NCI-H2227 treated with DMSO at 0.1 percent for 48 hours (cell line): ENCODE data around the gene HOXD1.

Source experiments
- DNase-seq: peaks from one replicate; lab custom pipeline; 2025; lab: John Stamatoyannopoulos, UW

HOXD1 gene

GRCh38 chr2:176182671-176183070 lies 5.8 kb upstream of the HOXD1 start:
- DNase-seq = no peak

GRCh38 chr2:176184749-176185148 lies 3.7 kb upstream of the HOXD1 start:
- DNase-seq = no peak

- DNase-seq = no peak
These were observed 2.4 kb upstream of the HOXD1 start for GRCh38 chr2:176186024-176186423.

- DNase-seq = no peak
These were observed 1.1 kb upstream of the HOXD1 start for GRCh38 chr2:176187200-176187898.

DNA sequence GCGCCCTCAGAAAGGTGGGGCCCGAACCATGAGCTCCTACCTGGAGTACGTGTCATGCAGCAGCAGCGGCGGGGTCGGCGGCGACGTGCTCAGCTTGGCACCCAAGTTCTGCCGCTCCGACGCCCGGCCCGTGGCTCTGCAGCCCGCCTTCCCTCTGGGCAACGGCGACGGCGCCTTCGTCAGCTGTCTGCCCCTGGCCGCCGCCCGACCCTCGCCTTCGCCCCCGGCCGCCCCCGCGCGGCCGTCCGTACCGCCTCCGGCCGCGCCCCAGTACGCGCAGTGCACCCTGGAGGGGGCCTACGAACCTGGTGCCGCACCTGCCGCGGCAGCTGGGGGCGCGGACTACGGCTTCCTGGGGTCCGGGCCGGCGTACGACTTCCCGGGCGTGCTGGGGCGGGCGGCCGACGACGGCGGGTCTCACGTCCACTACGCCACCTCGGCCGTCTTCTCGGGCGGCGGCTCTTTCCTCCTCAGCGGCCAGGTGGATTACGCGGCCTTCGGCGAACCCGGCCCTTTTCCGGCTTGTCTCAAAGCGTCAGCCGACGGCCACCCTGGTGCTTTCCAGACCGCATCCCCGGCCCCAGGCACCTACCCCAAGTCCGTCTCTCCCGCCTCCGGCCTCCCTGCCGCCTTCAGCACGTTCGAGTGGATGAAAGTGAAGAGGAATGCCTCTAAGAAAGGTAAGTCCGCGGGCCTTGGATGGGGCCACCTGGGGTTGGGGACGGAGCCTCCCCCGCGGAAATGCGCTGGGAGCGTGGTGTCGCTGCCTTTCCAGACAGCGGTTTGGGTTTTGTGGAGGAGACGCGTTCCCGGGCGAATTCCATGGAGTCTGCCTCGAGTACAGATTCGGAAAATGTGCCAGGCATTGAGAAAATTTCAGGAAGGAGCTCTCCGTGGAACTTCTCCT lies 559 bp downstream of the HOXD1 start:
- DNase-seq = no peak

- DNase-seq = no peak
These were observed 1.5 kb downstream of the HOXD1 start for GRCh38 chr2:176189681-176190641.

GRCh38 chr2:176192351-176192750 lies 3.9 kb downstream of the HOXD1 start:
- DNase-seq = no peak

- no peak for DNase-seq
These were observed 4.6 kb downstream of the HOXD1 start for GRCh38 chr2:176193048-176193447.

DNA sequence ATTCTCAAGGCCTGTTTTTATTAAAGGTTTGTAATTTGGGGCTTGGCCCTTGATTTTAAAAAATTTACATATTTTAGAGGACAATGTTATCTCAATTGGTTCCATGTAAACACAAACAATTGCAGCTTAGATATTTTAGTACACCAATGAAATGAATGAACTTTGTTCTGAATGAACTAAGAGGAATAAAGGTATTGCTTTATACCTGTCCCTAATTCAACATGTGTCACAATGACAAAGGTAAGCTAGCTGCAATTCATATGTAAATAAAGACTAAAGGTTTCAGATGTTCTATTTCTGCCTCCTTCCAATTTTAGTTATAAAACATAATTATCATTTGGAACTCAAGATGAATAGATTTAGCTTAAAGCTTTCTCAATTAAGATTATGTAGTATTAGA lies 11.4 kb downstream of the HOXD1 start:
- no peak for DNase-seq

DNA sequence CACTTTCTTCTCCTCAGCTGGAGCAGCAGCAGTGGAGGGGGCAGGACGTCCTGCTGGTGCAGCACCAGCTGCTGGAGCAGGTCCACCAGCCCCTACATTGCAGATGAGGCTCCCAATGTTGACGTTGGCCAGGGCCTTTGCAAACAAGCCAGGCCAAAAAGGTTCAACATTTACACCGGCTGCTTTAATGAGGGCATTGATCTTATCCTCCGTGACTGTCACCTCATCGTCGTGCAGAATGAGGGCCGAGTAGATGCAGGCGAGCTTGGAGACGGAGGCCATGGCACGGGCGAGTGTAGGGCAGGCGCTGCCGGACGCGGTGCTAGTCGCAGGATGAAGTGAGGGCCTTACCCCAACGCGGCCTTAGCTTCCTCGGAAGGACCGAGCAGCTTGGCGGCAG lies 12.5 kb downstream of the HOXD1 start:
- DNase-seq = no peak

GRCh38 chr2:176202491-176202890 lies 14.0 kb downstream of the HOXD1 start:
- DNase-seq = no peak

- no peak for DNase-seq
These were observed 16.7 kb downstream of the HOXD1 start for GRCh38 chr2:176205126-176205525.

- no peak for DNase-seq
These were observed 17.7 kb downstream of the HOXD1 start for GRCh38 chr2:176206136-176206535.

DNA sequence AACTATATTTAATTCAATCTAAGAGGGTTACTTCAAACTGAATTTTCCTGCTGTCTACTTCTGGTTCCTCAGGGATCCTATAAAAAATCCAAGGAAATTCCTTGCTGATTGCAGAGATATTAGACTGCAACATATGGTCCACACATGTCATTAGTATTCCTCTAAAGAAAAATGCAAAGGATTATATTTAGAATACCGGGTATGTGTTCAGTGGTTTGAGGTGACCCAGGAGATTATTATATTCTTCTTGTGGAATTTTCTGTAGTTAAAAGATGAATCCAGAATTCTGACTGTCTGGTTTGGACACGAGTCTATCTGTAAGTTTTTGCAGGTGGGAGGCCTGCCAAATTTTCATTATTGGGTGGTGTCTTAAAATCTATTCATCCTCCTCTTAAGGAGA lies 18.2 kb downstream of the HOXD1 start:
- DNase-seq = no peak

- no peak for DNase-seq
These were observed 22.6 kb downstream of the HOXD1 start for GRCh38 chr2:176211110-176211509.

DNA sequence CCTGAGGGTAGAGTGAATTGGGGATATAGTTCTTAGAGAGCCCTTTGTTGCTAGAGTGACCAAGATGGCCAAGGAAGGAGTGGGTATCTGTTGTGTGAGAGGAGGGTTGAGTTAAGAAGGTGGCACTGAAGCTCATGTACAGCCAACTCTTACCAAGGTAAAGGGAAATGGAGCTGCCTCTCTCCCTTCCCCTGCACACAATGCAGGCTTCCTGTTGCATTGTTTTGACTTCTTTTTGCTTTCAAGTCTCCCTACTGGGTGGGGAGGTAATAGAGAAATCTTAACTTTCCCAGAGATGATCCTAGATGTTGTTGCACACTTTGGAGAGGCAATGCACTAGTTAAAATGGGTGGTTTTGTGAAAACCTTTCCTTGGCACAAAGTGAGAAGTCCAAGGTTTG lies 23.8 kb downstream of the HOXD1 start:
- no peak for DNase-seq

DNA sequence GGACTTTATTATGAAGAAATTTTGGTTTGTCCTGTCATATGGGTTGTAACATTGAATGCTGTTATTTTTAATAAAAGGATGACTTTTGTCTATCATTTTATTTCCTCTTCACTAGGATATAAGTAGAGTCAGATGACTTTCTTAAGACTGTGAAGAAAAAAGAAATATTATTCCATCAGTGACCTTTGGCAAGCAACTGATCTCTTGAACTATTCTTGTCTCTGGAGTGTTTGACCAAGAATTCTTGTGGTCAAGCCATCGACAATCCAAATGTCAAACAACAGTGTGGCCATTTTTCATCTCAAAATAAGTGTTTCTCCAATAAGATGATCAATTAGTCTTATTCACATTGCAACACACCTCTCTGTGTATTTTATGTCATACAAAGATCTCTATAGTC lies 24.9 kb downstream of the HOXD1 start:
- no peak for DNase-seq

DNA sequence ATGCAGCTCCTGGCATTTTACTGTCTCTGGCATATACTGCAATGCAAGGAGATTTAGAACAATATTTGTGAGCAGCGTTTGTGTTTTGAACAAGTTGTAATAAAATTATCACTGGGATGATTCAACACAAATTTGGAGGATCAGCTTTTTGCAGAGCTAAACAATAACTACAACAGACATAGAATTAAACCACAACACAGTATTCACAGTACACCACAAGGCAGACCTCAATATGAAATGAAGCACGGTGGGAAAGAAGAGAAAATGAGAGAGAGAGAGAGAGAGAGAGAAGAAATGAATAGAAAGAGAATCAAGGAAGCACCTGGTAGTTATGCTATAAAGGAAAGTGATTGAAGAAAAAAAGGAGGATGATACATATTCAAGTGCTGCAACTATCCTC lies 39.4 kb downstream of the HOXD1 start:
- no peak for DNase-seq

DNA sequence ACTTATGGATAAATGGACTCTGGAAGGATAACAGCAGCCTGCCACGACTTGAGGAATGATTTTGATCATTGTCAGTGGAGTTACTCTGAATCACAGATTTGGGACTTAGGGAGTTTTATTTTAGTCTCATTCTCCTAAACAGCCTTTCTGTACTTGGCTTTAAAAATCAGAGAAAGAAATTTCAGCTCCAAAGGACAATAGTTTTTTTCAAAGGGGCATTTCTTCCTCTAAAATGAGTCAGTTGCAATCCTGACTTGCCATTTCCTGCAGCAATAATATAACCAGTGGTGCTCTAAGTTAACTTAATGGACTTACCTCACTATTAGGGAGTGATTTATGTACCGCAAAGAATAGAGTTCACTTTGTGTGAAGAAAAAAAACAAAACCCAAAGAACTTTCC lies 45.7 kb downstream of the HOXD1 start:
- DNase-seq = no peak

DNA sequence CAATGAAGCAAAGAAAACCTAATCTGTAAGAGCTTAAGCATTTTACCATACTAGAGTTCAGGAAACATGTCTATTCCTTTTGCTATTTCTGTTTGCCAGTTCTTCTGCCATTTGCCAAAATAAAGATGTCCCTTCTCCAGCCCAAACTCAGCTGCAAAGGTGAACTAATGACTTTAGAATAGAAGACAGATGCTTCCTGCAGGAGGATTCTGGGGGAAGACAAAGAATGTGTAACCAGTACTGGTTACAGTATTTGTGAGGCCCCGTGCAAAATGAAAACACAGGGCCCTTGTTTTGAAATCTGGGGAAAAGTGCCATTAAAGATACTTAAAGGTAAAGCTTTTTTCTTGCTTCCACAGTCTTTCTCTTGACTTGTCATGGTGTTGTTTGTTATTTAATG lies 46.5 kb downstream of the HOXD1 start:
- no peak for DNase-seq

DNA sequence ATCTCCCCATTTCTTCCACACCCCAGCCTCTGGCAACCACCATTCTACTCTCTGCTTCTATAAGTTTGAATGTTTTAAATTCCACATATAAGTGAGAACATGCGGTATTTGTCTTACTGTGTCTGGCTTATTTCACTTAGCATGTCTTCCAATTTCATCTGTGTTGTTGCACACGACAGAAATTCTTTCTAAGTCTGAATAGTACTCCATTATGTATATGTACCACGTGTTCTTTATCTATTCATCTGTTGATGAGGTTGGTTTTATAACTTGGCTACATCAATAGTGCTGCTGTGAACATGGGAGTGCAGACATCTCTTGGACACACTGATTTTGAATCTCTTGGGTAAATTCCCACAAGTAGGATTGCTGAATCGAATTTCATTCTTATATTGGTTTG lies 49.0 kb downstream of the HOXD1 start:
- DNase-seq = no peak

DNA sequence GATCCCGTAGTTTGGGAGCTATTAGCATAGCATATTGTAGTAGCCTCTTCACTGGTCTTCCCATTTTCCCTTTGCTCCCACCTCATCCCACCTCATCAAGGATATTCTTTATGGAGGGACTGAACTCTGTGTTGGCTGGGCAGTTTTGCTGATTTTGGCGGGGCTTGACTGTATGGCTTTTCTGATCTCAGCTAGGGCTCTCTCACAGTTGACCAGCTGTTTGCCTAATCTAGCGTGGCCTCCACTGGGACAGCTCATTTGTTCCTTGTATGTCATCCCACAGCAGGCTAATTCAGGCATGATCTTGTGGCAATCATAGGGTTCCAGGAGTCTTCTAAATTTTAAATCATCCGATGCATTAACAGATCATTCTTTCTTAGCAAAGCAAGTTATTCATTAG lies 50.6 kb downstream of the HOXD1 start:
- DNase-seq = no peak
